CD14-positive monocyte (primary cell): Measurements from ENCODE around the gene BCKDHA. TPM values are rescaled to one million over a fixed set of nuclear protein-coding genes. Genes with fewer than 3 reads are reported as not detected.

Source experiments
- DNase-seq, 3 donors: peaks; one replicate each; pipeline ENCODE4 v3.0.0-alpha.2; 2011 to 2022
- H2AFZ ChIP-seq: 2 replicates; pipeline ENCODE4 v1.6.0; 2012; ENCODE audit warnings: mild to moderate bottlenecking, low read depth, low read length, inconsistent platforms; ENCODE audit not compliant: insufficient read depth, poor library complexity, severe bottlenecking
- H3K27ac ChIP-seq, 2 donors: 1 replicate in 1 of 2; 2 replicates in 1 of 2; pipeline ENCODE4 v1.5.1; 2012 to 2013; ENCODE audit warnings: low read length in 2 of 2, control low read depth in 1 of 2, inconsistent platforms in 1 of 2, low read depth in 1 of 2, mild to moderate bottlenecking in 1 of 2
- H3K27me3 ChIP-seq, 2 donors: one replicate each; pipeline versions ENCODE4 v1.6.0 to v1.6.1; 2011 to 2013; ENCODE audit warnings: low read length in 2 of 2; ENCODE audit not compliant: control insufficient read depth in 2 of 2, insufficient read depth in 2 of 2
- H3K36me3 ChIP-seq, 2 donors: replicated peaks in 1 of 2; 1 replicate in 1 of 2; 2 replicates in 1 of 2; pipeline versions ENCODE4 v1.5.1 to v1.6.1; 2012 to 2013; ENCODE audit warnings: low read length in 2 of 2, control low read depth in 1 of 2, inconsistent platforms in 1 of 2, mild to moderate bottlenecking in 1 of 2; ENCODE audit not compliant: insufficient read depth in 2 of 2, control insufficient read depth in 1 of 2
- H3K4me1 ChIP-seq, 2 donors: 1 replicate in 1 of 2; 2 replicates in 1 of 2; pipeline versions ENCODE4 v1.5.1 to v1.6.1; 2012 to 2013; ENCODE audit warnings: low read length in 2 of 2, control low read depth in 1 of 2, inconsistent platforms in 1 of 2, mild to moderate bottlenecking in 1 of 2, moderate library complexity in 1 of 2; ENCODE audit not compliant: insufficient read depth in 2 of 2, control insufficient read depth in 1 of 2
- H3K4me2 ChIP-seq: replicated peaks from 2 replicates; pipeline ENCODE3; 2012; ENCODE audit warnings: low read length, moderate library complexity, mild to moderate bottlenecking; ENCODE audit not compliant: poor library complexity, severe bottlenecking; ENCODE audit errors: extremely low read depth
- H3K4me3 ChIP-seq, 3 experiments: fragments of 200-600 bp in 1 of 3; sonication (generic) in 1 of 3; replicated peaks in 1 of 3; 1 replicate in 2 of 3; 2 replicates in 1 of 3; pipeline ENCODE4 v1.5.1; 2011 to 2013; ENCODE audit warnings: low read length in 3 of 3, mild to moderate bottlenecking in 3 of 3, control low read depth in 2 of 3, low read depth in 2 of 3, inconsistent platforms in 1 of 3, moderate library complexity in 1 of 3
- H3K79me2 ChIP-seq: 2 replicates; pipeline ENCODE4 v1.6.0; 2012; ENCODE audit warnings: mild to moderate bottlenecking, control low read depth, inconsistent platforms, low read length, moderate library complexity; ENCODE audit not compliant: insufficient read depth
- H3K9ac ChIP-seq: 2 replicates; pipeline ENCODE4 v1.6.0; 2017; ENCODE audit warnings: low read length, mild to moderate bottlenecking; ENCODE audit not compliant: insufficient read depth, poor library complexity, severe bottlenecking
- H3K9me3 ChIP-seq, 2 donors: replicated peaks in 1 of 2; 1 replicate in 1 of 2; 2 replicates in 1 of 2; pipeline versions ENCODE4 v1.5.1 to v1.6.1; 2012 to 2013; ENCODE audit warnings: low read length in 2 of 2, control low read depth in 1 of 2; ENCODE audit not compliant: control insufficient read depth in 1 of 2, insufficient read depth in 1 of 2
- H4K20me1 ChIP-seq: 2 replicates; pipeline ENCODE4 v1.6.0; 2012; ENCODE audit warnings: mild to moderate bottlenecking, low read length, control low read depth, moderate library complexity; ENCODE audit not compliant: insufficient read depth
- H3K27ac Mint-ChIP-seq, 7 donors: one replicate each; pipeline ENCODE4 v1.8.0; 2020; ENCODE audit warnings: mild to moderate bottlenecking in 7 of 7, mixed read lengths in 7 of 7, moderate library complexity in 6 of 7, inconsistent platforms in 2 of 7
- H3K27me3 Mint-ChIP-seq, 3 donors: one replicate each; pipeline ENCODE4 v1.8.0; 2021 to 2022; ENCODE audit warnings: low read depth in 3 of 3, mild to moderate bottlenecking in 3 of 3, mixed read lengths in 3 of 3, moderate library complexity in 3 of 3, inconsistent platforms in 1 of 3
- H3K36me3 Mint-ChIP-seq, 2 donors: one replicate each; pipeline ENCODE4 v1.8.0; 2020; ENCODE audit warnings: mixed read lengths in 2 of 2, inconsistent platforms in 1 of 2, mild to moderate bottlenecking in 1 of 2
- H3K4me1 Mint-ChIP-seq: one replicate; pipeline ENCODE4 v1.8.0; 2020; ENCODE audit warnings: mild to moderate bottlenecking, mixed read lengths
- H3K4me3 Mint-ChIP-seq, 2 donors: one replicate each; pipeline ENCODE4 v1.8.0; 2020; ENCODE audit warnings: mild to moderate bottlenecking in 2 of 2, mixed read lengths in 2 of 2, moderate library complexity in 1 of 2
- H3K9me3 Mint-ChIP-seq, 7 donors: one replicate each; pipeline ENCODE4 v1.8.0; 2020 to 2022; ENCODE audit warnings: mixed read lengths in 7 of 7, mild to moderate bottlenecking in 6 of 7, moderate library complexity in 6 of 7, inconsistent platforms in 2 of 7
- CTCF ChIP-seq: fragments of 200-600 bp; IDR thresholded peaks from one replicate; pipeline ENCODE4 v1.8.0; 2022; ENCODE audit warnings: antibody characterized with exemption, mild to moderate bottlenecking
- WGBS: methylation state at CpG from one replicate; pipeline ENCODE4 v1.1.5; 2013; ENCODE audit warnings: missing lambda C conversion rate; ENCODE audit not compliant: insufficient coverage; 5-methylcytosine and 5-hydroxymethylcytosine counted together
- intact Hi-C, 2 donors: fragments of 100-400 bp; cut with micrococcal nuclease; formaldehyde crosslinking; loops; one replicate each; pipeline versions ENCODE4 v1.15.0 to v1.15.1; 2023
- polyA plus RNA-seq, 3 donors: library from polyadenylated mRNA; depleted of rRNA in 1 of 3; unstranded in 2 of 3; stranded (reverse) in 1 of 3; fragments of 300-500 nt in 2 of 3; fragments of >200 nt in 1 of 3; fragmentation: Illumina TruSeq in 2 of 3; gene quantifications; 1 replicate in 2 of 3; 2 replicates in 1 of 3; pipeline ENCODE4 v1.2.3, GENCODE V29; 2012 to 2021

Gene BCKDHA
- polyA plus RNA-seq, 3 donors = 52.4 to 90.1 (median 87.6) TPM

GRCh38 chr19:41399525-41399924 is 1.9 kb downstream of the BCKDHA start:
- peaks cover 7% of the 10 kb centered on the region for H4K20me1 ChIP-seq
- H3K4me1 Mint-ChIP-seq = peaks cover 39% of the 10 kb centered on the region
- H3K9me3 Mint-ChIP-seq = no peaks in the 10 kb centered on the region
- peaks cover 15 to 31% of the 10 kb centered on the region in 2 donors for H3K36me3 Mint-ChIP-seq
- H3K27me3 Mint-ChIP-seq = no peaks in the 10 kb centered on the region
- no peaks in the 10 kb centered on the region for H3K9me3 ChIP-seq
- 100% methylated on average over 2 of the region's 2 CpGs for WGBS
- no peak overlapping the region for H3K4me3 Mint-ChIP-seq
- intact Hi-C loops = loop anchor here (1.0 to 5.0 kb wide), 3 partner anchors 8 to 37 kb away; partner anchors contain the start of gene B9D2 (in 1 of the 2)
- H3K27me3 ChIP-seq = no peaks in the 10 kb centered on the region
- H3K9ac ChIP-seq = no peak overlapping the region
- no peak for DNase-seq
- H3K27ac Mint-ChIP-seq = peak overlapping the region in 4 of 7 donors; percentile 14 to 87 (median 32)
- H3K79me2 ChIP-seq = peaks cover 90% of the 10 kb centered on the region
- TF ChIP-seq CTCF = no peak
- no peak overlapping the region for H3K4me2 ChIP-seq
- no peak overlapping the region for H2AFZ ChIP-seq
- H3K4me1 ChIP-seq = peaks cover 27 to 29% of the 10 kb centered on the region in 2 donors
- no peak overlapping the region for H3K27ac ChIP-seq
- H3K4me3 ChIP-seq = no peak overlapping the region
- H3K36me3 ChIP-seq = peaks cover 11 to 26% of the 10 kb centered on the region in 2 donors

- H3K27ac Mint-ChIP-seq = peak overlapping the region in 3 of 7 donors; percentile 9 to 79 (median 59)
- H4K20me1 ChIP-seq = peaks cover 7% of the 10 kb centered on the region
Observed at GRCh38 chr19:41401483-41401882, 3.9 kb downstream of the BCKDHA start.

More at GRCh38 chr19:41401483-41401882, 3.9 kb downstream of the BCKDHA start:
- Histone ChIP-seq H3K4me3 (no peak overlapping the region), H3K4me1 (peaks cover 32 to 34% of the 10 kb centered on the region in 2 donors), H3K27me3 (no peaks in the 10 kb centered on the region), H3K9me3 (no peaks in the 10 kb centered on the region), H3K4me2 (no peak overlapping the region), H3K79me2 (peaks cover 88% of the 10 kb centered on the region), H3K9ac (no peak overlapping the region), H3K27ac (peak overlapping the region in 1 of 2 donors; percentile 11), H3K36me3 (peaks cover 11 to 26% of the 10 kb centered on the region in 2 donors), H2AFZ (no peak overlapping the region)
- Mint-ChIP-seq H3K36me3 (peaks cover 15 to 34% of the 10 kb centered on the region in 2 donors), H3K4me3 (no peak overlapping the region), H3K27me3 (no peaks in the 10 kb centered on the region), H3K4me1 (peaks cover 40% of the 10 kb centered on the region), H3K9me3 (no peaks in the 10 kb centered on the region)
- DNase-seq = no peak
- intact Hi-C loops = no loop called here
- no peak for TF ChIP-seq CTCF
- no CpG with 5 or more reads among the region's 4 CpGs for WGBS
